ENCODE data around the gene CFAP68.

Gene CFAP68, protein sequence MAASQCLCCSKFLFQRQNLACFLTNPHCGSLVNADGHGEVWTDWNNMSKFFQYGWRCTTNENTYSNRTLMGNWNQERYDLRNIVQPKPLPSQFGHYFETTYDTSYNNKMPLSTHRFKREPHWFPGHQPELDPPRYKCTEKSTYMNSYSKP

DNA sequence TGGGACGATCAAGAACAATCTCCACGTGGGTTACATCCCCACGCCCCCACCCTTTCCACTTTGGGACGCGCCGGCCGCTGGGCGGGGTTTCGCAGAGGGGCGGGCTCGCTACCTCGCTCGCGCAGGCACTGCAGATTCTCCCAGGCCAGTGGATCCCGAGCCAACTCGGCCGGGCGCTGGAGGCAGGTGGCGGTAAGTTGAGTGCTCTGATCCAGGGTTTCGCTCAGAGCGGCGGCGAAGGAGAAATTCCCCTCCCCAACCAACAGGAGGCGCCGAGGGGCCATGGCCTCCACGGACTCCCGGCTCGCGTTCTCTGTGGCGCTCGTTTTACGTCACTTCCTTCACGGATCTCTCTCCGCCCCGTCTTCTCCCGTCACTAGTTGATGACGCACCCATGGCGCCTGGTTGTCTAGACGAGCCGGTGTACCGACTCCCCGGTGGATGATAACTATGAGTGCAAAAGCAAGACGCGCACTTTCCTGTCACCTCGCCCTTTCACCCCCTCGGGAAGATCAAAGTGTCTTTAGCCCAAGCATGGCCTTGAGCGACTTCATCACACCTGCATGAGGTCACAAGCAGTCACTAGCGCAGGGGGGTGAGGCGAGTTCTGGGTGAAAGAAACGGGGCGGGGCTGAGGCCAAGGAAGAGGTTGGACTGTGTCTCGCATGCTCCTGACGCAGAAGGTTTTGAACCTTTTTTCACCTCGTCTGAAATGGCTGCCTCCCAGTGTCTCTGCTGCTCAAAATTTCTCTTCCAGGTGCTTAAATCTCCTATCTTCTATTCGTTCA is at the start of gene CFAP68, which contains the start of gene FDXACB1:
Gene CFAP68, plus strand, starts transcription at position 693 of the 788 bp plus-strand sequence. Its CDS starts 20 bp downstream, at position 713.
Gene FDXACB1, minus strand, starts transcription at position 317 of the 788 bp plus-strand sequence. Its CDS starts 33 bp downstream, at position 284.
- peak; percentile 82 to 92 for DNase-seq (ENCODE audit: low read depth in 1 of 2, low spot score in 1 of 2)

DNA sequence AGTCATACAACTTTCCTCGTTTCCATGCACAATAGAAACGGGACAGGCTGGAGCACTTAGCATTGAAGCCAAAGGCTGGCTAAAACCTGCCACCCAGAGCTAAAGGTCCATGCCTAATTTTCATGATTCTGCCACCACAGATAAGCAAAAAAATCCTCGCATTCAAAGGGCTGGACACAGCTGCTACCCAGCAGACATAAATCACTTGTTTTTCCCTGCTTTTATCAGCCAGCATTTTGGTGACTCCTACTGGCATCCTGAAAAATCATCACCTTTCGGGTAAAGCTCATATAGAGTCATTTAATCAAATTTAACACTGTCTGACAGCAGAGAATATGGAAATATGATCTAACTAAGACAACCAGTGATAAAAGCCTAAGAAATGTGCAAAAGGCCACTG is 45.8 kb upstream of the CFAP68 start:
- no peak for DNase-seq (ENCODE audit: low read depth in 1 of 2, low spot score in 1 of 2)

DNA sequence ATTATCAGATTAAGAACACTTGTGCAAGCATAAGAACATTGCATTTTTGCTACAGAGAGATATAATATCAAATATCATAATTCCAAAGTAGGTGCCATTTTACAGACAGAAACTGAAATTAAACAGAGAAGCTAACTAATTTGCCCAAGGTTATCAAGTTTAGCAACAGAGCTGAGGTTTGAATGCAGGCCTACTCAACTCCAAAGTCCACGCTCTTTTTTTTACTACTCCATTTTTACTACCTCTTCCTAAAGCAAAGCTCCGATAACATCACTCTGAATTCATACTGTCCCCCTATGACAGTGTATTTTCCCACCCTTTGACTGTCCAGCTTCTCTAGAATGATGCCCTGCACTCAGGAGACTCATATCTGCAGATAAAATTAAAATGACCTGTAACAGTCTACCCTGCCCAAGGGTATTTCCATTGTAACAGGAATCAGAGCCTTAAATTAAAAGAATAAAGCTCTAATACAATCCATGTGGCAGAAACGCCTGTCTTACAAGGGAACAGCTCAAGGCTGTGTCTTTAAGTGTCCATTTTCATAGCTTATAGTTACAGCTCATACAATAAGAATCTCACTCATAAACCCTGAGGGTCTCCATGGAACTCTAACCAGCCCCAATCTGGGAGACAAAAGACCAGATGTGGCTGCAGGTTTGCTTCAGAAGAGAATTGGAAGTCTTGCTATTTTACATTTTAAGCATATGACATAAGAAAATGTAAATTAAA is 44.7 kb upstream of the CFAP68 start:
- no peak for DNase-seq (ENCODE audit: low read depth in 1 of 2, low spot score in 1 of 2)

DNA sequence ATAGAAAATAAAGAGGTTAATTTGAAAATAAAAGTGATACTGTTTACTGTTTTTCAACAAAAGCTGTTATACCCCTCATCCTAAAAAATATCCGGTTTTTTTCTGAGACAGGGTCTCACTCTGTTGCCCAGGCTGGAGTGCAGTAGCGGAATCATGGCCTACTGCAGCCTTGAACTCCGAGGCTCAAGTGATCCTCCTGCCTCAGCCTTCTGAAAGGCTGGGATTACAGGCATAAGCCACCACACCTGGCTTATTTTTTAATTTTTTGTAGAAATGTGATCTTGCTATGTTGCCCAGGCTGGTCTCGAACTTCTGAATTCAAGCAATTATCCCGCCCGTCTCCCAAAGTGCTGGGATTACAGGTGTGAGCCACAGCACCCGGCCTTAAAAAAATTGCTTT is 43.7 kb upstream of the CFAP68 start:
- DNase-seq (ENCODE audit: low read depth in 1 of 2, low spot score in 1 of 2), result no peak

DNA sequence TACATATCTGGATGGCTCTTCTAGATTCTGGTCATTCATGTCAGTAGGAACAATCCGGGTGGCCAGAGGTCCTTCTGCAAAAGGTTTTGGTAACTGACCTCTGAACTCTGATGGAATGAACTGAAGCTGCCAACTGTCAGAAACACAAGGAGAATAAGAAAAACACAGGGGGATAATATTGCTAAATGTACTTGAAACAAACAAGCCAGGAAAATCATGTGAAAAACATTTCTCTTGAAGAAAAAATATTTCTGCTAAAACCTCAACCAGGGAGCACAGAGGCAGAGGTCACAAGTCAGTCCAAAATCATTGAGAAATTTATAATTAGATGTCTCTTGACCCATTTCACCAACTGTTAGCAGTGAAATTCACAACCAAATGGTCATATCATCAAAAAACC is 43.2 kb upstream of the CFAP68 start:
- no peak for DNase-seq (ENCODE audit: low read depth in 1 of 2, low spot score in 1 of 2)

DNA sequence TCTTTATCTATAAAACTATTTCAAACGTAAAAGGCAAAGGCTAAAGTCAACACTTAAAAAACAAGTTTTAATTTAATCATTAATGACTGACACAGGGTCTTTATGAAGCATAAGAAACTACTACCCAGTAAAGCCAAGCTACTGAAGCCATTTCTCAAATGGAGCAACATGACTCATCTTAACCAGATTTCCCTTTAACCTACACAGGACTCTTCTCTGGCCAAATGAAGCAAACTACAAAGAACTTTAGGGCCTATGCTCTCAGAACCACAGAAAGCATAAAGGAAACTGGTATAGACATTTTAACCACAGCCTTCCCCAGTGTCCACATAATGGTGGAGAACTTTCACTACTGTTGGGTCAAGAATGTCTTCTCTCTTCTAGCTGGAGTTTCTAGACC is 42.6 kb upstream of the CFAP68 start:
- DNase-seq (ENCODE audit: low read depth in 1 of 2, low spot score in 1 of 2), result no peak

DNA sequence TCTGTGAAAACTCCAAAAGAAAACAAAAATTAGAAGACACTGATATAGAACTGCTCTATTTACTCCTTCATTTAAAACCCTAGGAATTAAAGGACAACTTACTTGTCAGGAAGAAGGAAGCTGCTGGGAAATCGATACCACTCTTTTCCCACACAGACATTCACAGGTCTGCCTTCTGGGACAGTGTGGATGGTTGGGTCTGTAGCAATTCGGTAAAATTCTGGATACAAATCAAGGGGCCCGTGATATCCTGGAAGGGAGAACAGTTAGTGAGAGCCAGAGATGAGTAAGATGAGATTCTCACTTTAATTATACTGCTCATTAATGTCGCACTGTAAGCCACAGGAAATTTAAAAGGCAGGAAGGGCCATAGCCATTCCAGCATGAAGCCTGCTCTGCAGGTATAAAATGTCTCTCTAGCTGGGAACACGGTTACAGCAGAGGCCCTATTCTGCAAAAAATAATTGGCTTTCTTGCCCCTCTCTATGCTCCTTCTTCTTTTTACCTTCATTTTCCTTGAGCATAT is 41.9 kb upstream of the CFAP68 start:
- DNase-seq (ENCODE audit: low read depth in 1 of 2, low spot score in 1 of 2), result no peak

DNA sequence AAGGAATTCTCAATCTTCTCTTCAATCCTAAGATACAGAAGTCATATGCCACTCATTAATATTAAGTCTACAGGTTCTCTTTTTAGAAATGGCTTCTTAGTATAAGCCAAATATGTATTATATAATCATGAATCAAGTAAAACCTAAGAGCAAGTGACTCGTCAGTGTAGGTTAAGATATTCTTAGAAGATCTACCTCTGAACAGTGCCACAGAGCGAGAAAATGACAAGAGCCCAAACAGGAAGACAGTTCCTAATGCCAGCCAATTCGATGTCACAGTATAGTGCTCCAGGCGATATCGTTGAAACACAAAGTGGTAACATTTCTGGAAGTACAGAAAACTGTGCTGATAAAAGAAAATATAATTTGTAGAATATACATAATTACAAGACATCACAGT is 41.3 kb upstream of the CFAP68 start:
- DNase-seq (ENCODE audit: low read depth in 1 of 2, low spot score in 1 of 2), result no peak

DNA sequence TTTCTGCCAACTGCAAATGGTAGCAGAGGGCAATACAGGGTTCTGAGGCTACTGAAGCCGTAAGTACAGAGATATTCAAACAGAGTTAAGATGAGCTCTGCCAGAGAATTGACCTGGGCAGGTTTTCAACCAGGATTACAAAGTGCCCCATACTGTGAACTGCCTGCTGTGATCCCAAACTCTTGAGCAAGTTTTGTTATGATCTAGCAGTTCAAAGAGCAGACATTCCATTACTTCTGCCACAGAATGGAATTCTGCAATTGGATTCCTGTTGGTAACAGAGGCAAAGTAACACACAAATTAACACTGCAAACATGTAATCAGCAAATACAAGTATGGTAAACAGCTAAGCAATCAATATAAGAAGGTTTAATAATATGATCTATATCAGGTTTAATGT is 39.2 kb upstream of the CFAP68 start:
- DNase-seq (ENCODE audit: low read depth in 1 of 2, low spot score in 1 of 2), result no peak

DNA sequence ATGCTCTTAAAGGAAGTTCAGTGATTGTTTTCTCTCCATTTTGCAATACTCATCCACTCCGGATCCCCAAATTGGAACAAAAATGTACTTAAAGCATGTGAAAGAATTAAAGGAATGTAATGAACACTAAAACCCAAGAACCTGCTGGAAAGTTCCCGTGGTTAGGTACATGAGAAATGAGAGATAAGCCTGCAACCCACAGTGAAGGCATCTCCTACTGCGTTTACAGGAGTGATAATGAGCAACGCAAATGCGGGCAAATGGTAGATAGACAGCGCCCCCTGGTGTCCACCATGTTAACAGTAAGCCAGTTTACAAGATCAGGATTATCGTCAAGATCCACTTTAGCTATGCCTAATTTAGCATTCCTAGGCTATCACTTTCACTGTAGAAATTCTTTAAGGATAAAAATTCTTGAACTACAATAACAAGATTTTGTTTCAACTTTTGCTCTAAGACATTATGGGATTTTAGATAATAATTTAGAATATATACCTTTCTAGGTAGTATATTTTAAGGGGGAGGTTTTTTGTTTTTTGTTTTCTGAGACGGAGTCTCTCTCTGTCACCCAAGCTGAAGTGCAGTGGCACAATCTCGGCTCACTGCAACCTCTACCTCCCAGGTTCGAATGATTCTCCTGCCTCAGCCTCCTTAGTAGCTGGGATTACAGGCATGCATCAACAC is 37.8 kb upstream of the CFAP68 start:
- DNase-seq (ENCODE audit: low read depth in 1 of 2, low spot score in 1 of 2), result peak; percentile 77 to 81

DNA sequence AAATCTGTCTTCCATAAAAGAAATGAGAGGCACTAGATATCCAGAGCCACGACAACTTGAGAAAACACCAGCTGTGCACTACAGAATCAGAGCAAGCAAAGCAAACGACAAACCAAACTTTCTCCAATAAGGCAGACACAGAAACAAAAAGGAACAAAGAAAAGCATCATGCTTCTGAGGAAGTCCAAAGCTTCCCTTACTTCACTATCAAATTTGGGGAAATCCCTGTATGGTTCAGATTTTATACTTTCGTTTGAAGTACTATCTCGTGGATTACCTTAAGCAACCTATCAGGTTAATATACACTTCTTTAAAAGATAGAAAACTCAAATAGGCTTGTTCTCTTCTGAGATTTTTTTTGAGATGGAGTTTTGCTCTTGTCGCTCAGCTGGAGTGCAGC is 35.7 kb upstream of the CFAP68 start:
- DNase-seq (ENCODE audit: low read depth in 1 of 2, low spot score in 1 of 2), result no peak

DNA sequence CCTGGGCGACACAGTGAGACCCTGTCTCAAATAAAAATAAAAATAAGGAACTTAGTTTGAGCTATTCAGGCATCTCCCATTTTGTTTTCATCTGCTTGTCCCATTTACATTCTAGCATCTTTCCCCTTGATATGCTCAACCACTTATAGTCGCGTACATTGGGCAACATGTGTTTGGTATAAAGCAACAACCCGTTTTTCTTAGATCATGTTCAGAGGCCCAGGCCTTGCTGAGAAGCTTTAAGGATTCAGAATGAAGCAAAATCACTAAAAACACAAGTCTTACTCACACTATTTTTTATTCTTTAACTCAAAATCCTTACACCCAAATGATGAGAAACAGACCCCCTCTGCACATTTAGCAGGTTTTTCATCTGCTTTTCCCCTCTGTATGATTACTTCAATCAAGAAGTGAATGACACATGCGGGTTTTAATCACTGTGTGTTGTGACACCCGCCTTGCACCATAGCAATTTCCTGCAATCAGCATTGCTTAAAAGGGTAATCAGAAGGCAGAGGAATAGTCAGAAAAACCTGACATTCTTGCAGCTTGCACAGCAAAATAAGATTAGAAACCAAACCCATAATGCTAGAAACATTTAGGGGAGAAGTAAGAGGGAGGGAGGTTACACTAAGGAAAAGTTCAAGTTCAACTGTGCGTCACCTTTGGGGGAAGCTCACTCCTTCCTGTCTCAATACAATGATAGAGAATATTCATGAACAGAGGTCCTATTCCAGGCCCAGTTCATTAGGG is 33.9 kb upstream of the CFAP68 start:
- DNase-seq (ENCODE audit: low read depth in 1 of 2, low spot score in 1 of 2), result no peak

DNA sequence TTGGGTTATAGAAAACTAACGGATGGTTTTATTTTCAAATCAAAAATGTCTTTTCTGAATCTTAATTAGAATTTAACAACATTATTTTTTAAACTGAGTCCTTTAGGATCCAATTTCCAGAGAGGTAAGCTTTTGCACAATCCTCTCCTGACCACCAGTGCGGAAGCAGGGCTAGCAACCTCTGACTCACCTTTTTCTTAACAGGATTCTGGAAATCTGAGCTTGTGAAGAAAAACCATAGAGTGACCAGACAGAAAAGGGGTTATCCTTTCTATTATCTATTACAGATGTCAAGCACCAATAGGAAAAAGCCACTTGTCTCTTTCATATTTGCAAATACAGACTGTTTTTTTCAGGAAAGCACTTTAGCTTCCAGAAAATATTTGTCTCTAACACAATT is 33.3 kb upstream of the CFAP68 start:
- no peak for DNase-seq (ENCODE audit: low read depth in 1 of 2, low spot score in 1 of 2)

DNA sequence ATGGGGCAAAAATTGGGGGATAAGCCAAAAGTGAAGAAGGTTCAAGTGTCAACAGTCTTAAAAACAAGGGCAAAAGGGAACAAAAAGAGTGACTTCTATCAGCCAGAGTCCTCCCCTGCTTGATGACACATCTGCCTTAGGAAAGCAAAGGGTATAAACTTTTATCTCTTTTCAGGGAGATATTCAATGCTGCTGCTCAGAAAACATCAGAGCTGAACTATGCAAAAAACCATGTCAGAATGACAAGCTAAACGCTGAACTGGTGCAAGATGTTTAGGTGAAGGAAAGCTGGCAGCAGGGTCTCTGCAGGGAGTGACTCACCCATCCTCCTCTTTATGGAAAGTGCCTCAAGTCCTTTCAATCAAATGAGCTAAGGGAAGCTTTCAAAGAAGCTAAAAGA is 32.7 kb upstream of the CFAP68 start:
- no peak for DNase-seq (ENCODE audit: low read depth in 1 of 2, low spot score in 1 of 2)

DNA sequence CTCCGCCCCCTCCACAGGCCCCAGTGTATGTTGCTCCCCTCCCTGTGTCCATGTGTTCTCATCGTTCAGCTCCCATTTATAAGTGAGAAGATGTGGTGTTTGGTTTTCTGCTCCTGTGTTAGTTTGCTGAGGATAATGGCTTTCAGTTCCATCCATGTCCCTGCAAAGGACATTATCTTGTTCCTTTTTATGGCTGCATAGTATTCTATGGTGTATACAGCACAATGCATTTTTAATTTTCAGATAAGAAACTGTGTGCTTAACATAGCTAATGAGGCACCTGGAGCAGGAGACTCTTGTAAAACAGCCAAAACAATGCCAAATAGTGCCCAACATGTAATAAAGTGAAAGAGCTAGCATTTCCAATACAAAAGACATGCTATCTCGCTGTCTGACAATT is 29.7 kb upstream of the CFAP68 start:
- no peak for DNase-seq (ENCODE audit: low read depth in 1 of 2, low spot score in 1 of 2)

DNA sequence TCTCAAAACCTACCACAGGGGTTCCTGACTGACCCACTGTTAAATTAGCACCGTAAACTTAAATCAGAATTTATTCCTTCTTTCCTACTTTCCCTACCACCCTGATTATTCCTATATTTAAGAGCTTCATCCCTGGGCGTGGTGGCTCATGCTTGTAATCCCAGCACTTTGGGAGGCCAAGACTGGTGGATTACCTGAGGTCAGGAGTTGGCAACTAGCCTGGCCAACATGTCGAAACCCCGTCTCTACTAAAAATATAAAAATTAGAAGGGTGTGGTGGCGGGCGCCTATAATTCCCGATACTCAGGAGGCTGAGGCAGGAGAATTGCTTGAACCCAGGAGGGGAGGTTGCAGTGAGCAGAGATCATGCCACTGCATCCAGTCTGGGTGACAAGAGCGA is 28.3 kb upstream of the CFAP68 start:
- DNase-seq (ENCODE audit: low read depth in 1 of 2, low spot score in 1 of 2), result no peak

DNA sequence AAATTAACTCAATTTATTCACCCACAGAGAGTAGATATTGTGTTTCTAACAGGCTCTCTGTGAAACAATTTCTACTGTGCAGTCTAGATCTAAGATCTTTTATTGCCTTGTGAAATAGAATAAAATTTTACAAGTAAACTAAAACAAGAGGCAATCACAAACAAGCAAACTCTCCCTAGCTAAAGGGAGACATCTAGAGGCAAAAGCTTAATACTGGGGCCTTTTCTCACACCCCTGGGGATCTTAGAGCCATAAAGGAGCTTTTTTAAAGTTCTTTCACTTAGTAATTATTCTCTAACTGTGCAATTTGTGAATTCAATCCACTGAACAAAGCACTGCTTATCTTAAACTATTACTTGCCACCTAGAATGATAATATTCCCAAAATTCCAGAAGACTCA is 27.7 kb upstream of the CFAP68 start:
- no peak for DNase-seq (ENCODE audit: low read depth in 1 of 2, low spot score in 1 of 2)

DNA sequence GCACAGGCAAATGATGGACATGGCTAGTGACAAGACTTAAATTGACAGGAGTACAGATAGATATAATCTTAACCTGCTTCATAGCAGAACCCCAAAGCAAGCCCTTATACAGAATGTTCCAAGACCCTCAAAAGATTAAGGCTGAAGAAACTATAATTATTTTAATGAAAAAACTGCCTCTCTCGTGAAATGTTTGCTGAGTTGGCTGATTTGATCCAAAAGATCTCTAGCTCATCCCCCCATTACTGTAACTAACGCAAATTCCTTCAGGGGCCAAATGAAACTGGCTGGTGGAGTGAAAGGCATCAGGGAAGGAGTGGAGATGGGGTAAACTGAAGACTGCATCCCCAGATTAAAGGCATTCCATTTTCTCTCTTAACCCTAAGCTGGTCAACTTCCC is 27.2 kb upstream of the CFAP68 start:
- no peak for DNase-seq (ENCODE audit: low read depth in 1 of 2, low spot score in 1 of 2)

DNA sequence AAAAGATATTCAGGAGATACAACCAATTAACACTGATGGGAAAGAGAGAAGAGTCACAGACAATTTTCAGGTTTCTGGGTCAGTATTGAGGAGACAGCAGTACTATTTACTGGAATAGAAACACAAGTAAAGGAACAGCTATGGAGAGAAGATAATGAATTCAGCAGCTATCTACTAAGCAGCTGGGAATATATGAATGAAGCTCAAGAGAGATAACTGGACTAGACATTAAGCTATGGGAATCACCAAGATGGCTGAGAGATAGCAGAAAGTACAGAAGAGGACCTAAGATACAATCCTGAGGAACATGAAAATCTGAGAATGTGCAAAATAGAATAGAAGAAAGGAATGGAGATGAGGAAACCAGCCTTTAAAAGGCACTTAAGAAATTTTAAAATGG is 23.8 kb upstream of the CFAP68 start:
- DNase-seq (ENCODE audit: low read depth in 1 of 2, low spot score in 1 of 2), result no peak

DNA sequence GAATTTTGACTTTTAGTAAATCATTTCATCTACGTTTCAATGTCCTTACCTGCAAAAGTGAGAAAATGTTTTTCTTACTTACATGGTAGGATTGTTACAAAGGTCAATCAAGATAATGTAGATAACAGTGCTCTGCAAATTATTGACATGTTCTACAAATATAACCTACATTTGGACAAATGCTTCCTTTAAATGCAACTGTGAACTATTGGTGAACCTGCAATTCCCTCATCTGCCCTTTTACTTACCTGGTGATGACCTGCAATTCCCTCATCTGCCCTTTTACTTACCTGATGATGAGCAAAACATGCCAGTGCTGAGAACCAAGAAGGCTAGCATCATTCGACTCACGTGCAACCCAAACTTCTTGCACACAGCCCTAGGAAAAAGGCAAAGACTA is 19.1 kb upstream of the CFAP68 start:
- no peak for DNase-seq (ENCODE audit: low read depth in 1 of 2, low spot score in 1 of 2)

DNA sequence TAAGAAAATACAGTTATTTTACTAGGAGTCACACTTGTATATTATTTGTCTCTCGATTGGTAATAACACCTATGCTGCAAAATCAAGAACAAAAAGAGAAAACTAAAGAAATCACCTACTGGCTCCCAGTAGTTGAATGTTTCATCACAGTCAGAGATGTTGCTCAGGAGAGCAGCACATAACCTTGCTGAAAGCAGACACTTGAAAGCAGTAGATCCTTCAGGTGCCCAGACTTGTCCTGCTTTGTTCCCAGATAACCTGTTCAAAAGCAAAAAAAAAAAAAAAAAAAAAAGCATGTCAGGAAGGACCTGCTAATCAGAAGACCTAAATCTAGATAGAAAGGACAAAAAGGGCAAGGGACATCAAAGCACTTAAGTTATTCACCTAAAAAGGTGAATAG is 9.2 kb upstream of the CFAP68 start:
- DNase-seq (ENCODE audit: low read depth in 1 of 2, low spot score in 1 of 2), result no peak

All from activated T-helper 1 cell treated with anti-CD3 and anti-CD28 coated beads, Interleukin-2, amount 50 U/mL, for 16 hours (primary cell).